GM19043 (cell line): Measurements from ENCODE around the gene INTS7.
"Not testable (repeated sequence)": the region's sequence is repeated elsewhere in the genome, so short reads cannot be mapped to it uniquely, and the experiment has no call there.

Source experiments
- ATAC-seq: cut with Tn5 transposase; IDR thresholded peaks from one replicate; pipeline ENCODE4 v1.9.1; 2021; ENCODE audit warnings: low read depth; ENCODE audit not compliant: unreplicated experiment

INTS7 gene

GRCh38 chr1:211986628-211987254 lies 48.6 kb downstream of the INTS7 start:
- no peak for ATAC-seq

DNA sequence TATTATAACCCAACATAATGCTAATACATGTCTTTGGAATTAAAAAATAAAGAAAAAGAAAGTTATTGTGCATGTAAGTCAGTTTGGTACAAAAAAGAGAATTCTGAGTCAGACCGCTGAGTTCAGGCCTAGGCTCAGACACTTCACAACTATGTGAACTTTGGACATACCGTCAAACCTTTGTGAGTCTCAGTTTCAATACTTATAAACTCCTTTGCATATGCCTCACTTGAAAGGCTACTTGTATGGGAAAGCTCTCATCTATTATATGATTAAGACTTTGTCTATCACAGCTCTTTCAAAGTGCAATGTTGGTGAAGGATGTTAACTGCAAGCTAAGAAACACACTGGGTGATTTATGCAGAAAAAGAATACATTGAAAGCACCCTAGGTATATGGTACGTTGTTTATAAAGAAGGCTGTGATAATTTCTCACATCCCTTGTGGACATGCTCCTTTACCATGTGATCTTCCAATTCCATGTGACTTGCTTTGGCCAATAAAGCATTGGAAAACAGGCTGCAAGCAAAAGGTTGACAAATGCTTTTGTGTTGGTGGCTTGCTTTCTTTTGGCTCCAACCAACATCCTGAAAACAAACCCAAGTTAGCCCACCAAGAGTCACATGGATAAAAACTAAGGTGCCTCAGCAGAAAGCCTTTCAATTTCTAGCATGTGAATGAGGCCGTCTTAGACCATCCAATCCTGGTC lies 49.6 kb downstream of the INTS7 start:
- ATAC-seq = peak; percentile 95

DNA sequence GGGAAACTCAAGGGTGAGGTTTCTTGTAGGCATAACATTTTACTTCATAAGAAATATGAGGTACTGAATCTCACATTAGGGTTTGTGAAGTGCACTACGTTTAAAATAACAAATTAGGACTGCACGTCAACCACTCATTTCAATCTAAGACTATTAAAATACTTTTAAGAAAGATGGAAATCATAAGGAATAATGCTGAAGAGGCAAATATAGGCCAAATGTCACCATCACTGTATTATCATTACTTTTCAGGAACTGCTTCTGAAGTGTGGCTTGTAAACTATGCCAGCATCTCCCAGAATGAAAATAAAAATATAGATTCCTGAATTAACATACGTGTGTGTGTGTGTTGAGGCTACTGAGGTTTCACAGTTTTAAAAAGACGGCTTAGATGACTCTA lies 56.8 kb downstream of the INTS7 start:
- ATAC-seq = no peak

DNA sequence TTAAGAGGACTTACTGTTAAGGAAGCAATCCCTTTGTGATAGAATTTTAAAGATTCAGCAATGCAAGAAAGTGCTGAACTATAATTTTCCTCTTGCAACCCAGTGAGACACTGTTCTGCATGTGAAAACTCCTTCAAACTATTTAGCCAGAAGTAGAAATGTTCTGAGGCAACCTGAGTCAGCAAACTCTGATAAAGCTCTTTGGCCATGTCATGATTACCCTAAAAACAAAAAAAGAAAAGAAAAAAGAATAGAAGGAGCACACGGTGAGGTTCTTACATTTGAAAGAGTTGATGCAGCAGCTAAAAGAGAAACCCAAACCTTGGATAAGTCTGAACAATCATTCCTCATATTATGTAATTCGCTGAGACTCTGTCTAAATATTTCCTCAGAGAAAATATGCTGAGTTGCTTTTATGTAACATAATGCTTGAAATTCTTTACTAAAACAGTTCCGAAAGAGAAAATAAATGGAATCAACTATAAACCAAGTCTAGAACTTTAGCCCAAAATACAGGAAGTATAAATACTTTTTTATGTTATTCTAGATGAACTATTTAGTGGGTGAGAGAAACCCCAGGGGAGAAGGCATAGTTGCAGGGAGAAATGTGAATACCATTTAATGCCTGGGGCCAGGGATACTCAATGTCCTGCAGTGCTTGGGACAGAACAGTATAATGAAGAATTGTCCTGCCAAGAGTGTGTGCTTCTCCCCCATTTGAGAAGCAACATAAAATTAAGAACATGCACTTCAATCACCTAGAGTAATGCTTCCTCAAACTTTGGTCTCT lies 60.0 kb downstream of the INTS7 start:
- no peak for ATAC-seq

DNA sequence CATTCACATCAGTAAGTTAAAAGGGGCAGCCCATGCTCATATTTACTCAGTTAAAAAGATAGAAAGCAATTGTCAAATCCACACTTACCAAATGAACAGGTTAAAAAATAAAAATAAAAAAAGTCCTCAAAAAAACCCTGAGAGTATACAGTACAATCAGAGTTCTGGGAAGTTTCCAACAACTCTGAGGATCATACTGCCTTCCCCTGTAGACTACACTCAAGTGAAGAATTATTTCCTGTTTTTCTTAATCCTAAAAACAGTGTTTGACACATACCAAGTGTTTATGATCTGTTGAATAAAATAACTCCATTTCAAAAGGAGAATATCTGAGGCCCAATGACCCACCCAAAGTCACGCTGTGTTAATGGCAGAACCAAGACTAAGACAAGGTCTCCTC lies 61.8 kb downstream of the INTS7 start:
- ATAC-seq = no peak

DNA sequence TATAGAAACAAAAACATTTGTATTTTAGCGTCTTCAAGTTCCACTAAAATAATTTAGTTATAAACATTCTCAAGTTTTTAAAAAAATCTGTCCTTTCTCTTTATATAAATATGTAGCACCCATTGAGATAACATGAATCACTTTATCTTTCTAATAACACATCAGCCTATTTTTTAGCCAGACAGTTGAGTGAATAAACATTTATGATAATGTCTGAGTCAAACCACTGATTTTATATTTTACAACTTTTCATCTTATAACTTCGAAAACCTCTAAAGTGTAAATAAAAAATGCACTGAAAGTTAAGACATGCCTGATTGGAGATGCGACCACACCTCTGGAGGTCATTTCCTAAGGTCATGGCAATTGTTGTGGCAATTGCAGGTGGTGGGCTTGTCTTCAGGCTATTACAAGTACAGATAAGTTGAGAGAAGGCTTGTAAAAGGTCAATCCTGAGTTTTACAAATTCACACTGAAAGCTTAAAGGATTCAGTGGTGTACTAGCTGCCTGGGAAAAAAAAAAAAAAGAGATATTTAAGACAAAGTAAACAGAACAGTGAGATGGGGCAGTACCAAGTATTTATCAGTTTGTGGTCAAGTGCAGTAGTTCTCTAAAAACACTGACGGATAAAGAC lies 67.0 kb downstream of the INTS7 start:
- no peak for ATAC-seq

DNA sequence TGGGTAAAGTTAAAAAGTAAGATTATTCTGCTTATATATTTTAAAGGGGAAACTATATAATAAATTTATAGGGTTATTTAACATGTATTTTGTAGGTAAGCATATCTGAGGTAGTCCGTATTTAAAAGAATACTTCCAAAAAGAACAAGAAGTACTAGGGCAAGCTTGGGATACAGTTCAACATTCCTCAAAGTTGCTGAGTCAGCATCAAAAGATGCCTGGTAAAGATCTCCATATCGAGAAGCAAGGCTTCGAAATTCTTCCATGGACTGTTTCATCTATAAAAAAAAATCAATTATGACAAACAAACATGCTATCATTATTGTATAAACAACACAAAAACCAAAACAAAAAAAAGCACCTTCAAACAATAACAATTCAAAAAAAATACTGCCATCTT lies 67.7 kb downstream of the INTS7 start:
- ATAC-seq = no peak

GRCh38 chr1:211965108-211965805 lies 70.1 kb downstream of the INTS7 start:
- ATAC-seq = no peak

DNA sequence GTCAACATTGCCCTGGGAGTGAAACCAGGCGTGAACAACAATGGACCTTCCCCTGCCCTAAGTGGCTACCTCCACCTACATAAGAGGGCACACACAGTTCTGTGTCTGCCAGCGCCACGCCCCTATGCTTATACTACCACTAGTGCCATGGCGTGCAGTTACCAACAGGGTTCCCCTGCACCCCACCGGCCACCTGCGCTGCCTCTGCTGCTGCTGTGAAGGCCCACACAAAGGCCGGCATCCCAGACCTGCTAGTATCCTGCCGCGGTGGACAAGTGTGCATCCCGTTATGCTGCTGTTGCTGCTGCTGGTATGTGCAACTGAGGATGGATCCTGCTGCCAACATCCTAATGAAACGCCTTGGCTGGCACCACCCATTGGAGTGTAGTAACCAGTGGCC lies 75.7 kb downstream of the INTS7 start:
- ATAC-seq = no peak

- ATAC-seq = no peak
Observed at GRCh38 chr1:211959221-211959620, 76.1 kb downstream of the INTS7 start.

GRCh38 chr1:211954028-211954427 lies 81.3 kb downstream of the INTS7 start:
- ATAC-seq = not testable (repeated sequence)

- not testable (repeated sequence) for ATAC-seq
Observed at GRCh38 chr1:211953543-211953942, 81.8 kb downstream of the INTS7 start.

- ATAC-seq = no peak
Observed at GRCh38 chr1:211952299-211952698, 83.1 kb downstream of the INTS7 start.

GRCh38 chr1:211951856-211952255 lies 83.5 kb downstream of the INTS7 start:
- peak; percentile 96 for ATAC-seq

GRCh38 chr1:211948377-211948776 lies 87.0 kb downstream of the INTS7 start:
- ATAC-seq = no peak

DNA sequence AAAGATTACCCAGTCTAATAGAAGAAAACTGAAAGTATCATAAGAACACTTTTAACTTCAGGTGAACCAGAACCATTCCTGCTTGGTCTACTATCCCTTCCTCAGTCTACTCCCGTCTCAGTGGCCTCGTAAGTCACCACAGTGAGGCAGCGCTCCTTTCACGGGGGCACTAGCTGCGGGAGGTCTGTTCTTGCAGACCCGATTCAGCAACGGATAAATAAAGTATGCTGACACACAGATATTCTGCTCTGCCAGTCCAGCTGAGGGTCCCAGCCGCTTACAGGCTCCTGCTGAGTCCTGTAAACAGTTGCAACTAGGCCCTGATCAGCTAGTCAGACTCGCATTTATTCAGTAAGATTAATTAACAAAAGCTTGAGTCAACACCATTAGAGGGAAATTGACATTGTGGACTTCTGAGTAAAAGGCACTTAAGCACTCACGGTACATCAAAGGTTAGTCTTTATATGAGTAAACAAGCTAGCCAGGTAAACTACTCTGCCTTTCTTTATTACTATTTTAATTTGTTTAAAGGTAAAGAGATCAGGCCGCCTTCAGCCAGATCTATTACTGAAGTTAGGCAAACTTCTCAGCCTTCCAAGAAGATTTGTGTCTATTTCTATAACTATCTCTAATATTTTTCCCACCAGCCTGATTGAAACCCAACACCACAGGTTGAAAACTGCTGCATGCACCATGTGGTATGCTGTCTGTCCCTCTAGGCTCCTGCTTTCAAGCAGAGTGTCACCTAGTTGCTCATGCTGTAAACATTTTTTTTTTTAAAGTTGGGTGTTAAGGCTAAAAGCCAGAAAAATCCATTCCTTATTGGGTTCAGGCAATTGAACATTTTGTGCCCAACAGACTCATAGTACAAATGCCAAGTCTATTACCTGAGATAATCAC lies 87.7 kb downstream of the INTS7 start:
- no peak for ATAC-seq

- ATAC-seq = no peak
Observed at GRCh38 chr1:211944733-211945500, 90.4 kb downstream of the INTS7 start.

DNA sequence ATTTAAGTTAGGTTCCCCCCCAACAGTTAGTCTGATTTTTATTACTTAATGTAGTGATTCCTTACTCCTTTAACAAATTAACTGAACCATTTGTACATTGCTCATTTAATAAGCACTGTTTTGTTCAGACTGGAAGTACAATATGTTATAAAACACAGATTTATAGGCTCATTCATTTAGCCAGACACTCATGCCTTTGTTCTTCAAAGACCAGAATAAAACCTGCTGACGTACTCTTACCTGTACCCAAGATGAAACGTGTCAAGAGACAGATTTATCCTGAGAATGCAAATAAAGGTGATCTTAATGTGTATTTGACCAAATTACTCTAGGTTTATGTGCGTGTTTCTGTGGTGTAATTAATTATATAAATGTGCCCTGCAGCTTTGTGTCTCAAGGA lies 92.8 kb downstream of the INTS7 start:
- no peak for ATAC-seq
